Urothelium cell line (cell line): ENCODE data around the gene HOXA7.
A peak's percentile ranks its signal among the peaks of the same experiment; 100 is the strongest.

Experiments
- DNase-seq: peaks from one replicate; pipeline ENCODE4 v3.0.0; 2011; ENCODE audit warnings: low spot score, mixed read lengths
- FAIRE-seq: peaks from 2 replicates; lab custom pipeline; 2011; peaks lifted over from hg19 to GRCh38; lab: Jason Lieb, UNC

HOXA7 gene

DNA sequence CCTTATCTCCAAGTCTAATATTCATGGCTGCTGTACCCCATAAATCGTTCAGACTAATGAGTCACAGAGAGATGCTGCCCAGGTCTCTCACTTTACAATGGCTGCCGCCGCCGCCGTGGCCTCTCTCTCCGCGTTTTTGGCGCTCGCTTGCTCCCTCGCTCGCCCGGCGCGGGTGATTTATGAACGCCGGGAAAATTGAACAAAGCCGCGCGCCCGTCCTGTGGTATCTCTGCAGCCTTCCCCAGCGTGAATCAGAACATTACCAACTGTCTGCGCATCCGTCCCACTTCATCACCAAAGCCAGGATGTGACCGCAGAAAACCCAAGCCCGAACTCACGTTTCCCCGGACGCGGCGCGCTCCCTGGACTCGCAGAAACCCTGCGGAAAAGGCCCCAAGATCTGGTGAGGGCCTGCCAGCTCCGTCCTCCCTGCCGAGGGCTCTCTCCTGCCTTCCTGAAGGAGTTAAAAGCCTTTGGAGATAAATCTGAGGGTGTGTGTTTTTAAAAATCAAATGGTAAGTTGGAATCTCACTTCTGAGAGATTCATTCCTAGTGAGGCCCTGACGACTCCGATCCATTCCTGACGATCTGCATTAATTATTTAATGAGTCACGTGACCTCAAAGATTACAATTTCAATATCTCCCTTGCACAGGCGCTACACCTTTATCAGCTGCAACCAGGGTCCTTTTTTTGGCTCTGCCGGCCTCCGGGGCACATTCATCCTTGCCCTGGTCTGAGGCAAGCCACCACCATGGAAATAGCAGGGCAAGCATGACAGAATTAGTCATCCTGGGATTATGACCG is 32.2 kb downstream of the HOXA7 start:
- no peak for DNase-seq
- no peak for FAIRE-seq

DNA sequence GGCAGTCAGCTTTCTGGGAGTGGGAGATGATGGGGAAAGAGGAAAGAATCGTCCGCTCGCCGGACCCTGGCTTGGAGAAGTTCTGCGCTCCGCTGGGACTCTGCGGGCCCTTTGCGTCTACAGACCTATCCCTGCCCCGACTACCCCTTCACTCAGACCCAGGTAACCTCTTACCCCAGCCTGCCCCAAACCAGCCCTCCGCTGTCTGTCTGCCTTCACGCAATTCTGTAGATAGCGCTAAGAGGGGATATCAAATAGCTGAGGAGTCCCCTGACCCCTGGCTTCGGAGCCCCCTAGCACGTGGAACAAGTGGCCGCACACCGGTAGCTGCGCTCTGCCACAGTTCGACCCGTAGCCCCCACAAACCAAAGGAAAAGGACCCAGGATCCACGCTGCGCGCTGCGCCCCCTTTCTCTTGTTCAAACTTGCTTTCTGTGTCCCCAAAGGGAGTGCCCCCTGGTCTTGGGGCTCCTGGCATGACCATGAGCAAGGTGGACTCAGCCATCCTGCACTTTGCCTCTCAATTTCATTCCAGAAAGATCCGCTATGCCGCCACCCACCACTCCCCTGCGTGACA is 32.9 kb downstream of the HOXA7 start:
- no peak for DNase-seq
- no peak for FAIRE-seq

DNA sequence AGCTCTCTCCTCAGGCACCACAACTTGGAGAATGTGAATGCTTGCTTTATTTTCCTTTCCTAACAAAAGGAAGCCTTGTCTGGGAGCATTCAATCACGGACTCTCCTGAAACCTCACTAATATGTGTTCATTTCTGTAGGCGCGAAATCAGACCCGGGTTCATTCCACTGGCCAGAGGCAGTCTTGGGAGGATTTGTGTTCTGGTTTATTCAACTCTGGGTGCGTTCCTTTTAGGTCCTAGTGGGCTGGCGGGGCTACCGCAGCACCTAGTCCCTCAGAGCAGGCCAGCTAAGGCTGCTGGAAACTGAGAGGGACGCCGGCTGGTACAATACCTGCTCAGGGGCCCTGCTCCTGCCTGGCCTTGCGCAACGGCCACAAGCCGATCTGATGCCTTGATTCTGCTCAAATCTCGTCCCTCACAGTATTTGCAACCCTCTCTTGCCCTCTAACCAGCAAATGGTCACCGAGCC is 33.4 kb downstream of the HOXA7 start:
- no peak for FAIRE-seq
- DNase-seq, result no peak

DNA sequence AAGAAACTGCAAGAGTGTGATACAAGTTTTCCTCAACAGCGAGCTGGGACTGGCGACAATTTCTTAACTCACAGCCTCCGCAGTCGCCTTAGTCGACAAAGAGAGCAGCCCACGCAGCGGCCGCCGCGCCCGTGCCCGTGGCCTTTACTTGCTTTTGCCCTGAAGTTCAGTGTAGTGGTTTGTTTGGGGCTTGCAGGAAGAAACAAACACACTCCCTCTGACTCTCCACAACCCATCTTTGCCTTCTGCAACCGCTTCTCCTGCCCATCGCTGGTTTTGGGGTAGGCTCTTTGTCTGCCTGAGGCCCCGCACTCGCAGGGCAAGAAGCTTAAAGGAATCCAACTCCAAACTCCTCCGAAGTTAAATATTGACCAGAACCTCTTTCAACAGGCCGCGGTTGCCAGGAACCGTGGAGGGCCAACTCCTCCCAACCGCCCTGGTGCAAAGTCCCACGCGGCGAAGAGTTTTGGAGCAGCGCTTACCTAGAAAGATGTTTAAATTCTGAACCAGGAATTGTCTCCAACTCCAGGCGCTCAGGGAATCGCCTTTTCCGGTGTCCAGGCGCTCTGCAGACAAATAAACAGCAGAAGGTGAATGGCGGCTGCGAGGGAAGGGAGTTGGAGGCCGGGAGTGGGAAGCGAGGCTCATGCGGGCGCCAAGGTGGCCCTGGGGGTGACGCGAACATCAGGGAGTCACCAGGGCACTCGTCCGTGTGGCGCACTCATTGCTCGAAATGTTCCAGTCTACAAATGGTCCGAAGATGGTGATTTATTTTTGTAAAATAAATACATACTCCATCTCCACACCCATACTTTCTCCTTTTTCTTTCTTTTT is 34.2 kb downstream of the HOXA7 start:
- FAIRE-seq, result no peak

DNA sequence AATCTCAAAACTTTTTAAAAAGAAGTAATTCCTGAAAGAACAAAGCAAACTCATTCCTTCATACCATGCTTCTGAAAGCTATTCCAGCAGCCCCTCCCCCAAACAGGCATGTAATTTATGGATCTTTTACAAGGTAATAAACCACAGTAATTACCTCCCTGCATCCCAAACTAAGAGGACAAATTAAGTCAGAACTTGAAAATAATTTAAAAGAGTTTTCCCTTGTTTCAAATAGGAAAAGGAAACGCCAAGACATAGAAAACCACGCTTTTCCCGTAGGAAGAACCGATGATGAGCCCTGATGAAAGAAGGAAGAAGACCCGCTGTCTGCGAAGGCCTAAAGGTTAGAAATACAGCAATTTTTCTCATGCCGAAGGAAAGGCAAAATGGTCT is 34.8 kb downstream of the HOXA7 start:
- no peak for DNase-seq
- FAIRE-seq, result no peak

More for the DNA sequence above, 34.2 kb downstream of the HOXA7 start:
- DNase-seq, result no peak

DNA sequence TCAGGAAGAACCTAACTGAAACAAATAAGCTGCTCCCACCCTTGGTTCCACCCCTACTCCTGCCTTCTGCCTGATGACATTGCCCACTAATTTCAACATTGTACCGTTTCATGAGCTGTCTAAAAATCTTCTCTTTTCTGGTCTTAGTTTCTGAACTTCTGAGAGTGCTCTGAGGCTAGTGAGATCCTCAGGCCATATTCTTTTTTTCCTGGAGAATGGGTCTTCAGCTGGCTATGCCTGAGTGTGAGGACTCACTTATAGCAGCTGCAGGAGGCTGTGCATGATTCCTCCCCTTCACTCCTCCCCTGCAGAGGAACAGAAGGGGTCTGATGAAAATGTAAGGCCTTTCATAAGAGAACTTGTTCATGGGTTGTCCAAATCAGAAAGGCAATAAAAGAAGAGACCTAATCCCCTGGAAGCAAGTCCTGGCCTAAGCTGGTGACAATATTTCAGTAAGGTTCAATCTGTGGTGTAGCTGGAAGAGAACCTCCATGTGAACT is 37.0 kb downstream of the HOXA7 start:
- FAIRE-seq, result no peak
- no peak for DNase-seq

DNA sequence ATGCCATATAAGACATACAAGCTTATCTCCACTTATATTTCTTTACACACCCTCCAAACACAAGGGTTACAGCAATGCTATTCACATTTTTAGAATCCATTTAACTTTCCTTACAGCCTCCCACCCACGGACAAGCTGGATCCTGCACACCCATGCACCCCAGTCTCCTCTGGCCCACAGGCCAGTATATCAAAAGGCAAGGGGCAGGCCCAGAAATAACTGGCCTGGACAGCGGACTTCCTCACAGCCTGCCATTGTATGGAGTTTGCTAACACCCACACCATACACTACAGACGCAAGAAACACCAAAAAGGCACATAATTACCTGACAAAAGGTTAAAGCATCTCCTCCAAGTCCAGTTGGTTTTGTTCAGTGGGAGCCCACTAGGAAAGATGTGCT is 37.9 kb downstream of the HOXA7 start:
- no peak for DNase-seq
- no peak for FAIRE-seq

DNA sequence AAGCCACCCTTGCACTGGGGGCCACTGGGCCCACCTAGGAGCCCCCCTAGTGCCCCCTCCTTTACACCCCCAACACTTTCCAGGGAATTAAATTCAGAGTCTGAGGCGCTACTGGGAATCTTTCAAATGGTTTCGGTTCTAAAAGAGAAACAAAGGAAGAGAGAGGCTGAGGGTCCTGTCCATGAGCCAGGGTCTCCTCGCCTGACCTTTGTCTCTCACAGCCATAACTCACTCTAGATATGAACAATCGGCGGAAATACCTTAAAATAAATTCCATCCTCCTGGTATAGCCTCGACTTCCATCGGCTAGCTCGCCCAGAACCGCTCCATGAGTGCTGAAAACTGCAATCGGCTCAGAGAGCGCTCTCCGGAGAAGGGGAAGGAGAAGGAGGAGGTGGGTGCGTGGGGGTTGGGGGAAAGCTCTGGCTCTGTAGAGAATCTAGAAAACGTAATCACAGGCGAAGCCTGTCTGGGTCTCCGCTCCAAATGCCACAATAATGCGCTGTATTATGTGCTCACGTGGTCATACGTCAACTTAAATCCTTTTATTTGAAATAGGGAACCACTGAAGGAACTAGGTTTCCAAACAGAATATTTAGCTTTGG is 38.5 kb downstream of the HOXA7 start:
- DNase-seq (no peak), FAIRE-seq (no peak)

DNA sequence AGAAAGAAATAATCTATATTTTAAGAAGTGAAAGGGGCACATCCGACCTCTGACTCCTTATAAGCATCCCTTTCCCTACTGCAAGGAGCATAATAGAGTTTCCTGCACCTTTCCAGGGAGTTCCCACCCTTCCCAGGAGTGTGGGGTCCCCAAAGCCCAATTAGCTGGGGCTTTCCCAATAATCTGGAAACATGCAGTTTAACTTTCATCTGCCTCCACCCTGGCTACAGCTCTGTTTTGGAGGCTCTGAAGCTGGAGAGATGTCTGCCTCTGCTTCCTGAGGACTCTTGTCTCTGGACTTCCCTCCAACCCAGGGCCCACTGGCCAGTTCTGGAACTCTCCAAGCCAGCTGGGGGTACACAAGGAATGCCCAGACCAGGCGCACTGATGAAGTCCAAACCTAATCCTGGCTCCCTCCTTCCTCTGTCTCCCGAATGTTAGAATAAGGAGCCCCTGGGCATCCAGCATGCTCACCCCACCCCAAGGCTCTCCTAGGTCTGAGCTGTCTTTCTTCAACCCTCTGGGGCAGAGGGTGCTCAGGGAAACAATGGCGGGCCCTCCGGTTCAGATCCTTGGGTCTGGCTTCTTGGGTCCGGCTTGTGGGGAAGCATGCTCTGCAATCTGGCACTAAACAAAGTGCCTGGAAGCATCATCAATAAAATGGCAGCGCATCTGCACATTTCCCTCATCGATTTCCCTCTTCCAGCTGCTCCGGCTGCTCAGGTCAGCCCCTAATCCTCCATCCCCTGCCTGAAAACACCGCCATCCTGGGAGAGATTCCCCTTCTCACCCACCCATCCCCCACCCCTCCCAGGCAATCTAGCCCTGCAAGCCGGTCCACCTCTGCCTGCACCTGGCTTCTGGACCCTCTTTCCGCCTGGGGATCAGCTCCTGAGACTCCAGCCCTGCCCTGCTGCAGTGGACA is 39.3 kb downstream of the HOXA7 start:
- DNase-seq (no peak), FAIRE-seq (no peak)

DNA sequence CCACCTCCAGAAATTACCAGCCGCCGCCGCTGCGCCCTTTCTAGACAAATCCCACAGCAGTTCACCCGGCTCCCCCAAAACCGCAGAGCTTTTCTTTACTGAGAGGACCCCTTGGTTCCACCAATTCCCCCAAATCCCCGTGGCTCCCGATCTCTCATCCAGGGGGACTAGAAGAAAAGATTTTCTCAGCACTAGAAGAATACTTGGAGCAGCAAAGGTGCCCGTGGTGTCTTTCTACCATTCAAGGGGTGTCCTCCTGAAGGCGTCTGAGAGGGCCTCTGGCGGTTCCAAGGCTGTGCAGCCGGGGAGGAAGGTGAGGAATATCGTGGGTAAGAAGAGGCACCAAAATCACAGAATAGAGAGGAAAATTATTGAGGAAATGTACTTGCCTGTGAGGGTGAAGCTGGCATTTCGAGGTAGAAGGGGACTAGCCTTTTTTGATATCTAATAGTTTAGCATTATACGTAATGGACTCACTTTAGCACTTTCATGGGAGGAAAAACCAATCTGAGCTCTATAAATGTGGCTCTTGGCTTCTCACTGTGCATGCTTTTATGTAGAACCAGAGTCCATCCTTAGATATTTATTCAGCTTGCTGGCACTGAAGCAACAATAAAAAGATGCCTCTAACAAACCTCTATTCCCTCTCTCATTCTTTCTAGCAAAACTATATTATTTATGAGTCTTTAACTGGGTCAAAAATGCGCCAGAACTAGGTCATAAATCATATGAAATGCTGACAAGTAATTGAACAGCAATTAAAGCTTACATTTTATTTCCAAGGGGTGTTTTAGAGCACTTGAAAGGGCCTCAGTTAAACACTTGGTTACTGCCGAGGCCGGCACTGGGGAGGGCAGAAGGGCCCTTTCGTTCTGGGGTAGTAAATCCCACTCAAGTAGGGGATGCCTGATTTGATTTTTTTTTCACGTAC is 40.2 kb downstream of the HOXA7 start:
- no peak for DNase-seq
- FAIRE-seq, result no peak

DNA sequence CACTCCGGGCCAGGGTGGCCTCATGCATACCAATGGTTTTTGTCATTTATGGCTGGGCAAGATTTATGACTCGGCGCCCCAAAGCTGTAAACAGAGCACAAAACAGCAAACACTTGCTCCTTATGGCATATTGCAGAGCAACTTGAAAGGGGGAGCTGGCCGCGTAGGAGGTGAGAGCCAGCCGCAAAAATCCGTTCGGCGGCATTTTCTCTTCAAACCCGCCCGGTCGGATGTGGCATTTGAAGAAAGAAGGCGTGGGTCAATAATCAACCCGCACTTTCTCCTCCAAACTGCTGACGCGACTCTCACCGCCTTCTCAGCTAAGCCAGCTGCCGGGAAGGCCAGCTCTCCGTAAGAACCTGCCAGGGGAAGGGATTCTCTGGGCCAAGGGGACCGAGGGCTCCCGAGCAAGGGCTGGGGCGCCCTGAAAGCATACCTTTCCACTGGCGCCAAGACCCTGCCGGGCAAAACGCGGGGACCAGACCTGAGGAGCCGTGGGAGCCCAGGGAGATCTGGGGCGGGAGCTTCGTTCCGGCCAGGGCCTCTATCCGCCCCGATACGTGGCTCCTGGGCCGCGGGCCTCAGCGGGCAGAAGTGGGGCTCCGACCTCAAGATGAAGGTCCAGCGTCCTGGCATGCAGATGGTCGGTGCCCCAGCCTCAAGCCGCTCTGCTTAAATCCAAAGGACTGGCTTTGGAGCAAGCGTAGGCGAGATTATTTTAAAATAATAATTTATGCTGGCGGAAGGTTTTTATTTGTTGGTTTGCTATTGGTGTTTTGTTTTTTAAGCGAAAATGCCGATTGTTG is 41.1 kb downstream of the HOXA7 start:
- DNase-seq, result peak; percentile 81
- FAIRE-seq, result peak; percentile 42

DNA sequence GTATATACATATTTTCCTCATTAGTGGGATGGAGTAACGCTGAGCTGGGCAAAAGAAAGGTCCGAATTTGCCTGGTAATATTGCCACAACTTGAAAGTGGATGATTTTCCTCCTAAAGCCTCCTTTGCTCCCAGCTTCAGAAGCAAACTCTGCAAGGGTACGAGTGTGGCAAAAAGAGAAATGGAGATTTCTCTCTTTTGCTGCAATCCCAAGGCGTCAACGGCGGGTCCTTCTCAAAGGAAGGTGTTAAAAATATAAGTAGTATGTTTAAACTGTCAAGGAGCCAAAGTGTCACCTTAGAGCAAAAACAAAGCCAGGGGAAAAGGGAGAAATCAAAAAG is 41.6 kb downstream of the HOXA7 start:
- no peak for FAIRE-seq
- DNase-seq, result no peak

DNA sequence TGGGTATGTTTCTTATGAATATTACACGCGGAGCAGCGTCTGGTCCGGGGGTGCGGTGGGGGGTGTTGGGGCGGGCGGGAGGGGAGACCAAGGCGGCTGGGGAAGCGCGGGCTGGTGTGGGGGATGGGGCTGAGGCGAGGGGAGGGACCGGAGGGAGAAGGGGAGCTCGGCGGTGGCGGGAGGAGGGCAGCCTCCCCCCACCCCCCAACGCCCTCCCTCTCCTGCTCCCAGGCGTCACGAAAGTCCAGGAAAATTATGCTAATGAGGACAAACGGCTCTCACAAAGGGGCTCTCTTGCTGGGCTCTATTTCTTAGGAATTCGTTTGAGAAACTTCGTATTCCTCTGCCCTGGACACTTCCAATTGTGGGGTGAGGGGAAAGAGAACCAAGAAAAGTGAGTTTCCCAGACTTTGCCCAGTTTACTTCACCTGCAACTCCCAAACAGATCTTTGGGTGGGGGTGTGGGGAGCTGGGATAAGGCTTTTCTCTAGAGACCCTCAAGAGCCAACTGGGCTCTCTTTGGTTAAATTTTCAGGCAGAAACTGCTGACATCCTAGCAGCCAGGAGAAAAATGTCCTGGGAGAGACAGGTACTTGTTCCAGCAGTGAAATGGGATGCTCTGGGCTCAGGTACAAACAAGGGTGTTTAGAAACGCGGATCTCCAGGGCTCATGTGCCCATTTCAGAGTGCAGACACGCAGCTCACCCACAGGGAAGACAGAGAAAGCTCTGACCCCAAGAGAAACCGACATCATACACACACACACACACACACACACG is 42.3 kb downstream of the HOXA7 start:
- DNase-seq, result peak; percentile 70
- peak; percentile 32 for FAIRE-seq

DNA sequence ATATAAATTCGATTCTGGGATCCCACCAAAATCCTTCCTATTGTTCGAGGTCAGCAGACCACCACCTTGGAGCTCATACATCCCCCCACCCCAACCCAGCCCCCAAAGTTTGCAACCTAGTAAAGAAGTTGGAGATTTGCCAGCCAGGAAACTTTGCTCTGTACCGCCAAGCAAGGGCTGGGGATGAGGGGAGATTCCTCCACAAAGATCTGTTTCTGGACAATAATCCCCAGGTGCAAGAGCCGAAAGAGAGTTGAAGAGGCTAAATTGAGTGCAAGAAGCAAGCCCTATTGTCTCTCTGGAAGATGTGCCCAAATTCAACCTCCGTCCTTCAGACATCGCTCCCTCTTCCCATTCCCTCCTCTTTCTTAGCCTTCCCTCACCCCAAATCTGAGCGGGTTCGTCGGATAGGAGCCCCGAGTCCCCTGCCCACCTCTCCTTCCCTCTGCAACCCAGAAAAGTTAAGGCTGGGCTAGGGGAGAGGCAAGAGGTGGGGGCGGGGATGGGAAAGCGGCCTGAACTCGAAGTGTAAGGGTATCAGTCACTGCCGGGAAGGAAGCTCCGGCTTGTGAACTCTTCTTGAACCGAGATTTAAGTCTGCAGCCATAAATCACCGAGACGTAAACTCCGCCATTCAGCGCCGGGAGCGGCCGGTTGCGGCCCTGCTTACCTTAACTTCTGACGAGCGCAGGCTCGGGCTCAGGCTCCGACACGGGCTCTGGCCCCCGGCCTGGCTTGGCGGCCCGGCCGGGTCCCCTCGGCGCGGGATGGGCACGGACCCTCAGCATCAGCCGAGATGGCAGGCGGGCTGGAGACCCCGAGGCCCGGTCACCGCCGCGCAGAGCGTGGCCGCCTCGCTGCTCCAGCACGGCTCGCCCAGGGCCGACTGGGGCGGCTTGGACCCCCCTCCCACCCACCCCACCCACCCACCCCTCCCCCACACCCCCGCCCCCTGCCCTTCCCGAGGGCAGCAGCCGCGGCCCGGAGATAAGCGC is 43.2 kb downstream of the HOXA7 start:
- DNase-seq, result peak; percentile 73
- peak; percentile 78 for FAIRE-seq

DNA sequence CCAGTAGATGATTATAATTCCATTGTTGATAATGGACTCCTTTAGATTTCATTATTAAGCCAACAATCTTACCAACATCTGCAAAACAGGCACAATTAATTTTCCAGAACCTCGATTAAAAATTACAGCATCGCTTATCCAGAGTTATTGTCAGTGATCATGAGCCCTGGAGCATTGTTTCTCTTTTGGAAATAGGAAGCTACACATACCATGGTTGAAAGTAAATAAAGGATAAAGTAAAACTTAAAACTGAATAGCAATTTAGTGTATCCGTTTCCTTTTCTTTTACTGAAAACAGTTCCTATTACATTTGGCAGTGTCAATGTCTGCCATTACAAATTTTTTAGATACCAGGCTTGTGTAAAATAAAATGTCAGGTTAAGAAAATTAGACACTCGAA is 44.1 kb downstream of the HOXA7 start:
- DNase-seq (no peak), FAIRE-seq (no peak)

DNA sequence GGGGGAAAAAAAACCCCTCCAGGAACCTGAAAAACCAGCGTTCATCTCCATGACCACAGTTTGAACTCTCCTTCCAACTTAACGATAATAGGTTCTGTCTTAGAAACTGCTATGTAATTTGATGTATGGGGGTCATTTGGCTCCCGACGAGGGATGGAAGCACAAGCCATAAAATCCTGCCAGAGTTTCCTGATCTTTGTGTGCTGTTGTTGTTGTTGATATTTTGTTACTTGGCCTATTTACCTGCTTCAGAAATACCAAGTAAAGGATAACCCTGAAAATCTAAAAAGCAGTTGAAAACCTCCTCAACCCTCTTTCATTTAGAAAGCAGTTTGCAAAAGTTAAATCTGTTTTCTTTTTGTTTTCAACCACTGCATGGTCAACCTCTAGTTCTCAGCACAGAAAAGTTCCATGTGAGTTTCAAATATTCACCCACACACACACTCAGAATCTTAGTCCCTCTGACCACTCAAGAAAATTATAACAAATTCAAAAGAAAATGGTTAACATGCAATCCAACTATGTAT is 44.7 kb downstream of the HOXA7 start:
- no peak for FAIRE-seq
- DNase-seq, result no peak
